Activated CD8-positive, alpha-beta T cell treated with anti-CD3 and anti-CD28 coated beads for 36 hours (primary cell): ENCODE data around the gene OR56A4. TPM values are rescaled to one million over a fixed set of nuclear protein-coding genes. Genes with fewer than 3 reads are reported as not detected.
A peak's percentile ranks its signal among the peaks of the same experiment; 100 is the strongest.

ENCODE experiments used
- ATAC-seq: fragments of 200-7000 bp; cut with Tn5 transposase; one replicate; pipeline ENCODE4 v1.10.0; 2021; ENCODE audit warnings: mild to moderate bottlenecking, moderate library complexity
- CTCF ChIA-PET: fragments of 350-600 bp; sonication (Branson Sonifier 250); formaldehyde crosslinking; loops from one replicate; lab custom pipeline; 2021; ENCODE audit warnings: antibody characterized with exemption; lab: Charles Lee
- POLR2A ChIA-PET: fragments of 350-600 bp; sonication (Branson Sonifier 250); formaldehyde crosslinking; loops from one replicate; lab custom pipeline; 2021; ENCODE audit warnings: antibody characterized with exemption; lab: Charles Lee
- DNase-seq: peaks from one replicate; pipeline ENCODE4 v3.0.0-alpha.2; 2020
- H3K27ac Mint-ChIP-seq: one replicate; pipeline ENCODE4 v1.8.0; 2021; ENCODE audit warnings: mild to moderate bottlenecking, mixed read lengths
- H3K27me3 Mint-ChIP-seq: one replicate; pipeline ENCODE4 v1.8.0; 2021; ENCODE audit warnings: mixed read lengths
- H3K36me3 Mint-ChIP-seq: one replicate; pipeline ENCODE4 v1.8.0; 2021; ENCODE audit warnings: low read depth, mixed read lengths
- H3K4me1 Mint-ChIP-seq: one replicate; pipeline ENCODE4 v1.8.0; 2021; ENCODE audit warnings: low read depth, mixed read lengths
- H3K4me3 Mint-ChIP-seq: one replicate; pipeline ENCODE4 v1.8.0; 2021; ENCODE audit warnings: mild to moderate bottlenecking, moderate library complexity, mixed read lengths
- H3K9me3 Mint-ChIP-seq: one replicate; pipeline ENCODE4 v1.8.0; 2021; ENCODE audit warnings: mixed read lengths
- CTCF ChIP-seq: fragments of 200-600 bp; IDR thresholded peaks from one replicate; pipeline ENCODE4 v1.8.0; 2022; ENCODE audit warnings: antibody characterized with exemption, mild to moderate bottlenecking
- intact Hi-C: fragments of 100-400 bp; cut with micrococcal nuclease; formaldehyde crosslinking; loops from one replicate; pipeline ENCODE4 v1.10.0; 2022
- total RNA-seq, 2 experiments: library from RNA; stranded (reverse); gene quantifications; one replicate each; pipeline ENCODE4 v1.2.3, GENCODE V29; 2021

The OR56A4 gene
- total RNA-seq, 2 experiments from 2014 or later: not detected

GRCh38 chr11:6027501-6027900, 20.8 kb upstream of the OR56A4 start:
- POLR2A ChIA-PET: no interaction called here
- H3K27me3 Mint-ChIP-seq: peaks cover 23% of the 10 kb centered on the region
- ATAC-seq (no peak), DNase-seq (no peak)
- CTCF ChIA-PET: interaction anchor here (1.4 kb wide), 1 partner anchor 326 kb away, joined by 4 read pairs; no protein-coding TSS in a partner anchor
- H3K9me3 Mint-ChIP-seq: no peaks in the 10 kb centered on the region
- H3K36me3 Mint-ChIP-seq: no peaks in the 10 kb centered on the region
- H3K4me3 Mint-ChIP-seq: no peak overlapping the region
- no peaks in the 10 kb centered on the region for H3K4me1 Mint-ChIP-seq
- intact Hi-C loops: loop anchor here (10.0 kb wide), 1 partner anchor 337 kb away; no protein-coding TSS in a partner anchor
- no peak overlapping the region for H3K27ac Mint-ChIP-seq
- no peak for TF ChIP-seq CTCF

- ATAC-seq (no peak), DNase-seq (no peak)
- H3K4me3 Mint-ChIP-seq: no peak overlapping the region
- no peaks in the 10 kb centered on the region for H3K4me1 Mint-ChIP-seq
- peaks cover 24% of the 10 kb centered on the region for H3K27me3 Mint-ChIP-seq
- no peak overlapping the region for H3K27ac Mint-ChIP-seq
- TF ChIP-seq CTCF: no peak
- no peaks in the 10 kb centered on the region for H3K36me3 Mint-ChIP-seq
- ChIA-PET POLR2A (no interaction called here), CTCF (interaction anchor here (1.1 kb wide), 1 partner anchor 329 kb away, joined by 3 read pairs; no protein-coding TSS in a partner anchor)
- H3K9me3 Mint-ChIP-seq: no peaks in the 10 kb centered on the region
- intact Hi-C loops: loop anchor here (10.0 kb wide), 1 partner anchor 340 kb away; no protein-coding TSS in a partner anchor
These were observed 18.3 kb upstream of the OR56A4 start for GRCh38 chr11:6025056-6025455.

GRCh38 chr11:6022956-6023355, 16.2 kb upstream of the OR56A4 start:
- CTCF ChIA-PET: interaction anchor here (0.6 to 1.8 kb wide), 10 partner anchors 13 to 340 kb away, joined by 3 to 12 read pairs (median 4); no protein-coding TSS in a partner anchor
- Mint-ChIP-seq H3K9me3 (no peaks in the 10 kb centered on the region), H3K36me3 (no peaks in the 10 kb centered on the region), H3K4me3 (no peak overlapping the region), H3K27ac (no peak overlapping the region), H3K27me3 (peaks cover 27% of the 10 kb centered on the region), H3K4me1 (no peaks in the 10 kb centered on the region)
- POLR2A ChIA-PET: no interaction called here
- DNase-seq (peak; percentile 5), ATAC-seq (peak; percentile 49)
- TF ChIP-seq CTCF: peak; percentile 44
- intact Hi-C loops: loop anchor here (5.0 to 10.0 kb wide), 2 partner anchors 294 to 342 kb away; no protein-coding TSS in a partner anchor

GRCh38 chr11:6013042-6013441, 6.3 kb upstream of the OR56A4 start:
- no peak overlapping the region for H3K27ac Mint-ChIP-seq
- ChIA-PET POLR2A (interaction anchor here (0.6 kb wide), 2 partner anchors 23 to 689 kb away, joined by 3 to 4 read pairs; no protein-coding TSS in a partner anchor), CTCF (no interaction called here)
- no peak for TF ChIP-seq CTCF
- H3K4me3 Mint-ChIP-seq: no peak overlapping the region
- peaks cover 4% of the 10 kb centered on the region for H3K9me3 Mint-ChIP-seq
- intact Hi-C loops: no loop called here
- no peak for DNase-seq
- H3K36me3 Mint-ChIP-seq: no peaks in the 10 kb centered on the region
- no peak for ATAC-seq
- H3K4me1 Mint-ChIP-seq: no peaks in the 10 kb centered on the region
- peaks cover 11% of the 10 kb centered on the region for H3K27me3 Mint-ChIP-seq

GRCh38 chr11:6012035-6012668, 5.4 kb upstream of the OR56A4 start:
- DNase-seq: no peak
- no peak overlapping the region for H3K4me3 Mint-ChIP-seq
- H3K4me1 Mint-ChIP-seq: no peaks in the 10 kb centered on the region
- peaks cover 11% of the 10 kb centered on the region for H3K27me3 Mint-ChIP-seq
- intact Hi-C loops: no loop called here
- H3K9me3 Mint-ChIP-seq: peaks cover 4% of the 10 kb centered on the region
- no peak for TF ChIP-seq CTCF
- no peaks in the 10 kb centered on the region for H3K36me3 Mint-ChIP-seq
- ATAC-seq: no peak
- POLR2A ChIA-PET: interaction anchor here (0.6 kb wide), 1 partner anchor 690 kb away, joined by 3 read pairs; no protein-coding TSS in a partner anchor
- CTCF ChIA-PET: interaction anchor here (0.9 kb wide), 1 partner anchor 351 kb away, joined by 3 read pairs; no protein-coding TSS in a partner anchor
- H3K27ac Mint-ChIP-seq: no peak overlapping the region
